HCT116 (cell line): ENCODE data around the gene WDFY2. TPM values are rescaled to one million over a fixed set of nuclear protein-coding genes. Genes with fewer than 3 reads are reported as not detected.
A peak's percentile ranks its signal among the peaks of the same experiment; 100 is the strongest.

Source experiments
- ATAC-seq: fragments of 200-7000 bp; cut with Tn5 transposase; 2 replicates; pipeline ENCODE4 v1.9.1; 2020; ENCODE audit warnings: mild to moderate bottlenecking, moderate library complexity
- BruUV-seq: library from RNA; stranded (reverse); fragments of 400-500 nt; replicated peaks from 2 replicates; lab custom pipeline; 2021; lab: Mats Ljungman, UMichigan
- CTCF ChIA-PET: fragments of 300-600 bp; sonication (Branson Sonifier 250); formaldehyde crosslinking; loops from one replicate; lab custom pipeline; 2021; ENCODE audit warnings: antibody characterized with exemption; lab: Charles Lee
- POLR2A ChIA-PET: fragments of 300-600, 350-600 bp; sonication (Branson Sonifier 250); formaldehyde crosslinking; loops from one replicate; lab custom pipeline; 2021; ENCODE audit warnings: antibody characterized with exemption; lab: Charles Lee
- RAD21 ChIA-PET, 2 experiments: fragments of 300-600 bp; sonication (Branson Sonifier 250); formaldehyde crosslinking; loops; one replicate each; lab custom pipeline; 2023; ENCODE audit warnings: low total read pairs in 2 of 2; ENCODE audit not compliant: uncharacterized antibody in 2 of 2, unreplicated experiment in 2 of 2, low non-redundant PET in 1 of 2; lab: Charles Lee
- DNase-seq: peaks from one replicate; pipeline ENCODE4 v3.0.0-alpha.2; 2010; ENCODE audit warnings: low read depth, low spot score
- H2AFZ ChIP-seq: fragments of 200-600 bp; shearing (Covaris generic), sonication (generic); 2 replicates; pipeline ENCODE4 v1.6.1; 2017; ENCODE audit warnings: low read depth, mixed run types, mixed read lengths, antibody characterized with exemption, low read length; ENCODE audit not compliant: poor library complexity, severe bottlenecking
- H3K27ac ChIP-seq: 2 replicates; pipeline ENCODE4 v1.5.1; 2012; ENCODE audit warnings: low read depth, low read length
- H3K27me3 ChIP-seq: fragments of 200-600 bp; sonication (generic); 2 replicates; pipeline ENCODE4 v1.6.1; 2016; ENCODE audit warnings: mixed run types, low read length, mixed read lengths; ENCODE audit not compliant: insufficient read depth
- H3K36me3 ChIP-seq, 2 experiments: fragments of 200-500 bp in 1 of 2; fragments of 200-600 bp in 1 of 2; sonication (Bioruptor generic) in 1 of 2; sonication (generic) in 1 of 2; 2 replicates each; pipeline versions ENCODE4 v1.5.1 to v1.6.1; 2014 to 2016; ENCODE audit warnings: low read length in 2 of 2, inconsistent platforms in 1 of 2, mixed read lengths in 1 of 2, mixed run types in 1 of 2; ENCODE audit not compliant: insufficient read depth in 2 of 2, control insufficient read depth in 1 of 2
- H3K4me1 ChIP-seq, 2 experiments: fragments of 200-600 bp in 1 of 2; sonication (generic) in 1 of 2; 2 replicates each; pipeline versions ENCODE4 v1.5.1 to v1.6.1; 2012 to 2017; ENCODE audit warnings: low read length in 2 of 2, inconsistent platforms in 1 of 2, mild to moderate bottlenecking in 1 of 2, mixed read lengths in 1 of 2, mixed run types in 1 of 2, moderate library complexity in 1 of 2; ENCODE audit not compliant: insufficient read depth in 2 of 2, control insufficient read depth in 1 of 2
- H3K4me2 ChIP-seq: fragments of 200-600 bp; sonication (generic); 2 replicates; pipeline ENCODE4 v1.6.1; 2017; ENCODE audit warnings: mixed run types, low read length, mixed read lengths
- H3K4me3 ChIP-seq, 2 experiments: fragments of 200-600 bp in 1 of 2; sonication (generic) in 1 of 2; replicated peaks in 1 of 2; 2 replicates each; pipeline ENCODE4 v1.5.1; 2011 to 2016; ENCODE audit warnings: low read length in 2 of 2, control low read depth in 1 of 2, low read depth in 1 of 2, mild to moderate bottlenecking in 1 of 2, mixed read lengths in 1 of 2, mixed run types in 1 of 2
- H3K79me2 ChIP-seq: fragments of 200-600 bp; sonication (generic); 2 replicates; pipeline ENCODE4 v1.6.1; 2017; ENCODE audit warnings: mild to moderate bottlenecking, mixed run types, low read length, moderate library complexity, mixed read lengths; ENCODE audit not compliant: insufficient read depth
- H3K9ac ChIP-seq: fragments of 200-600 bp; sonication (generic); 2 replicates; pipeline ENCODE4 v1.6.1; 2016; ENCODE audit warnings: low read length, mixed read lengths
- H3K9me2 ChIP-seq: fragments of 200-600 bp; sonication (generic), shearing (Covaris generic); 2 replicates; pipeline ENCODE4 v1.6.1; 2017; ENCODE audit warnings: mixed run types, mild to moderate bottlenecking, moderate library complexity; ENCODE audit not compliant: insufficient read depth
- H3K9me3 ChIP-seq, 2 experiments: fragments of 200-500 bp in 1 of 2; fragments of 200-600 bp in 1 of 2; sonication (Bioruptor generic) in 1 of 2; sonication (generic) in 1 of 2; 2 replicates each; pipeline ENCODE4 v1.6.1; 2014 to 2017; ENCODE audit warnings: low read length in 2 of 2, mixed read lengths in 2 of 2, inconsistent platforms in 1 of 2, low read depth in 1 of 2, mild to moderate bottlenecking in 1 of 2, mixed run types in 1 of 2, moderate library complexity in 1 of 2; ENCODE audit not compliant: control insufficient read depth in 1 of 2, insufficient read depth in 1 of 2
- H4K20me1 ChIP-seq: fragments of 200-600 bp; sonication (generic), shearing (Covaris generic); 2 replicates; pipeline ENCODE4 v1.6.1; 2017; ENCODE audit warnings: mixed run types, mild to moderate bottlenecking, moderate library complexity; ENCODE audit not compliant: insufficient read depth
- POLR2AphosphoS5 ChIP-seq: IDR thresholded peaks from 2 replicates; pipeline ENCODE4 v1.6.1; 2011; ENCODE audit warnings: mild to moderate bottlenecking, low read depth, low read length, moderate library complexity
- TCF7L2 ChIP-seq: IDR thresholded peaks from 2 replicates; pipeline ENCODE4 v1.7.0; 2011; ENCODE audit warnings: borderline replicate concordance, inconsistent platforms; ENCODE audit not compliant: insufficient read depth, insufficient read length; ENCODE audit errors: extremely low read depth
- YY1 ChIP-seq: IDR thresholded peaks from 2 replicates; pipeline ENCODE4 v1.6.1; 2011; ENCODE audit warnings: low read length, low read depth, moderate library complexity, mild to moderate bottlenecking; ENCODE audit not compliant: insufficient replicate concordance; ENCODE audit errors: extremely low read depth
- intact Hi-C: fragments of 100-400 bp; cut with micrococcal nuclease; formaldehyde crosslinking; loops from 2 replicates; pipeline ENCODE4 v1.10.0; 2022
- total RNA-seq: library from RNA; stranded (reverse); gene quantifications from one replicate; pipeline ENCODE4 v1.2.1, GENCODE V29; 2021; ENCODE audit not compliant: unreplicated experiment
- TF ChIP-seq, protein P1 (sequence below), 3 experiments: fragments of 200-600 bp in 1 of 3; sonication (generic) in 1 of 3; IDR thresholded peaks in 2 of 3; conservative IDR thresholded peaks in 1 of 3; 2 replicates each; pipeline ENCODE4 v1.5.1; 2012 to 2017; ENCODE audit warnings: low read depth in 2 of 3, low read length in 2 of 3, antibody characterized with exemption in 1 of 3, borderline replicate concordance in 1 of 3, control low read depth in 1 of 3, mild to moderate bottlenecking in 1 of 3, mixed read lengths in 1 of 3, mixed run types in 1 of 3, moderate library complexity in 1 of 3; ENCODE audit not compliant: insufficient read depth in 1 of 3

Gene WDFY2
- total RNA-seq, 1 experiment from 2014 or later = 6.1 TPM

DNA sequence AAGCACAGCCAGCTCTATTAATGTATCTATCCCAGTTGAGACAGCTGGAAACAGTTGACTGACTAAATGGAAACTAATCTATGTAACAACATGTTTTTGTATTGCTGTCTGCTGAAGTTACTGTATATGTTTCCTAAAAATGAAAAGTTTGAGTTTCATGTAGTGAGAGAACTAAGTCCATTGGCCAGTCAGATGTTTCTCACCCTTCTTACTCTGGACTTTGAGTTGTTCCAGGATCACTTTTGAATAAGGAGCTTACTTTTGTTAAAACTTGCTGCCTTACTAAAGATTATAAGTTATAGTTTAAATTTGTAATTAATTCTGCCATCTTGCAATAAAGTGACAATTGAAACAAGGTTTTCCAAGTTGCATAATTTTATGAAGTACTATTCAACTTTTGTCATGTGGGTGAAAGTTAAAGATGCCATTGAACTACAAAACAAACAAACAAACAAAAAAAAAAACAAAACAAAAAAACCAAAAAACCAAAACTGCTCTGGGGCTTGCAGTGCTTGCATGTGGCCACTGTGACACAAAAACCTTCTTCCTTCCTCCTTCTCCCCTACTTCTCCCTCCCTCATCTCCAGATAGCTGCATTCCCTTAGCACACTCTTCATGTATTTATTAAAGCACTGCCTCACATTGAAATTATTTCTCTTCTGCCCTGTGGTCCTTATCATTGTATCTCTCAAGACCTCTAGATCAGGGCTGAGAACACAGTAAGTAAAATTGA lies 15.3 kb downstream of the WDFY2 start:
- intact Hi-C loops = no loop called here
- H3K4me3 ChIP-seq = no peak overlapping the region
- TF ChIP-seq, protein P1, sequence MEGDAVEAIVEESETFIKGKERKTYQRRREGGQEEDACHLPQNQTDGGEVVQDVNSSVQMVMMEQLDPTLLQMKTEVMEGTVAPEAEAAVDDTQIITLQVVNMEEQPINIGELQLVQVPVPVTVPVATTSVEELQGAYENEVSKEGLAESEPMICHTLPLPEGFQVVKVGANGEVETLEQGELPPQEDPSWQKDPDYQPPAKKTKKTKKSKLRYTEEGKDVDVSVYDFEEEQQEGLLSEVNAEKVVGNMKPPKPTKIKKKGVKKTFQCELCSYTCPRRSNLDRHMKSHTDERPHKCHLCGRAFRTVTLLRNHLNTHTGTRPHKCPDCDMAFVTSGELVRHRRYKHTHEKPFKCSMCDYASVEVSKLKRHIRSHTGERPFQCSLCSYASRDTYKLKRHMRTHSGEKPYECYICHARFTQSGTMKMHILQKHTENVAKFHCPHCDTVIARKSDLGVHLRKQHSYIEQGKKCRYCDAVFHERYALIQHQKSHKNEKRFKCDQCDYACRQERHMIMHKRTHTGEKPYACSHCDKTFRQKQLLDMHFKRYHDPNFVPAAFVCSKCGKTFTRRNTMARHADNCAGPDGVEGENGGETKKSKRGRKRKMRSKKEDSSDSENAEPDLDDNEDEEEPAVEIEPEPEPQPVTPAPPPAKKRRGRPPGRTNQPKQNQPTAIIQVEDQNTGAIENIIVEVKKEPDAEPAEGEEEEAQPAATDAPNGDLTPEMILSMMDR (IDR thresholded peaks at IDR 0.05 in 2 of 3, conservative IDR thresholded peaks at IDR 0.05 in 1 of 3; ENCODE audit: borderline replicate concordance in 1 of 3, insufficient read depth in 1 of 3, low read depth in 2 of 3, low read length in 2 of 3) = peak in 1 of 3 experiments; percentile 22; a peak in 1 of 6 replicates
- TF ChIP-seq POLR2AphosphoS5 = no peak
- ChIA-PET RAD21 (no interaction called here), CTCF (no interaction called here), POLR2A (interaction anchor here (1.2 kb wide), 1 partner anchor 147 kb away, joined by 3 read pairs; the partner anchor contains the start of gene INTS6)
- no peak overlapping the region for H3K4me2 ChIP-seq
- H3K9me3 ChIP-seq = no peaks in the 10 kb centered on the region
- H3K79me2 ChIP-seq = peaks cover 2% of the 10 kb centered on the region; the same call in 1 of the 2 replicates
- H3K36me3 ChIP-seq = no peaks in the 10 kb centered on the region
- no peaks in the 10 kb centered on the region for H4K20me1 ChIP-seq
- H3K27me3 ChIP-seq = no peaks in the 10 kb centered on the region
- H2AFZ ChIP-seq = no peak overlapping the region
- ATAC-seq = no peak
- peaks cover 0 to 5% of the 10 kb centered on the region in 2 experiments; a peak in 1 of 4 replicates for H3K4me1 ChIP-seq
- no peak overlapping the region for H3K9ac ChIP-seq
- H3K9me2 ChIP-seq = no peaks in the 10 kb centered on the region
- H3K27ac ChIP-seq = no peak overlapping the region
- DNase-seq = no peak
- BruUV-seq = no TSS peak

GRCh38 chr13:51600703-51601102 lies 16.4 kb downstream of the WDFY2 start:
- no peak overlapping the region for H2AFZ ChIP-seq
- ChIA-PET CTCF (no interaction called here), POLR2A (no interaction called here), RAD21 (no interaction called here)
- H3K27me3 ChIP-seq = no peaks in the 10 kb centered on the region
- H3K4me3 ChIP-seq = no peak overlapping the region
- intact Hi-C loops = no loop called here
- no peaks in the 10 kb centered on the region for H3K36me3 ChIP-seq
- no peaks in the 10 kb centered on the region for H3K9me3 ChIP-seq
- H3K9me2 ChIP-seq = no peaks in the 10 kb centered on the region
- no TSS peak for BruUV-seq
- no peak overlapping the region for H3K4me2 ChIP-seq
- H3K79me2 ChIP-seq = no peaks in the 10 kb centered on the region
- TF ChIP-seq TCF7L2 = no peak
- TF ChIP-seq YY1 = no peak
- no peak overlapping the region for H3K9ac ChIP-seq
- H4K20me1 ChIP-seq = no peaks in the 10 kb centered on the region
- H3K4me1 ChIP-seq = peaks cover 0 to 5% of the 10 kb centered on the region in 2 experiments; a peak in 1 of 4 replicates
- DNase-seq (no peak), ATAC-seq (no peak)
- no peak overlapping the region for H3K27ac ChIP-seq
